Middle frontal gyrus (tissue), 1 donor: ENCODE data around the gene RNF39.
A peak's percentile ranks its signal among the peaks of the same experiment; 100 is the strongest.
"Not testable (repeated sequence)": the region's sequence is repeated elsewhere in the genome, so short reads cannot be mapped to it uniquely, and the experiment has no call there.

ENCODE experiments used
- DNase-seq: peaks from one replicate; pipeline ENCODE4 v3.0.0-alpha.2; 2015; ENCODE audit warnings: low spot score; ENCODE audit errors: extremely low spot score

The RNF39 gene

GRCh38 chr6:30075094-30075789, at the start of gene RNF39:
Gene RNF39 (minus strand): TSS chr6:30075769. CDS start chr6:30075585, 184 bp downstream.
- DNase-seq, result no peak

- no peak for DNase-seq
Observed at GRCh38 chr6:30122515-30122914, 46.9 kb upstream of the RNF39 start.

- no peak for DNase-seq
Observed at GRCh38 chr6:30121446-30122366, 46.1 kb upstream of the RNF39 start.

GRCh38 chr6:30118691-30119090, 43.1 kb upstream of the RNF39 start:
- not testable (repeated sequence) for DNase-seq

GRCh38 chr6:30116724-30117123, 41.2 kb upstream of the RNF39 start:
- no peak for DNase-seq

- no peak for DNase-seq
Observed at GRCh38 chr6:30113841-30114240, 38.3 kb upstream of the RNF39 start.

GRCh38 chr6:30113003-30113759, 37.6 kb upstream of the RNF39 start, which contains the start of gene TRIM31:
Gene TRIM31 (minus strand): TSS chr6:30113090. CDS start chr6:30112805, 285 bp downstream.
- DNase-seq, result no peak

- no peak for DNase-seq
Observed at GRCh38 chr6:30112402-30112994, 36.9 kb upstream of the RNF39 start.

GRCh38 chr6:30111266-30111856, 35.8 kb upstream of the RNF39 start:
- DNase-seq, result no peak

- DNase-seq, result no peak
Observed at GRCh38 chr6:30104661-30105060, 29.1 kb upstream of the RNF39 start.

- no peak for DNase-seq
Observed at GRCh38 chr6:30103872-30104179, 28.3 kb upstream of the RNF39 start.

- peak; percentile 68 for DNase-seq
Observed at GRCh38 chr6:30102970-30103871, 27.7 kb upstream of the RNF39 start.

GRCh38 chr6:30102414-30102969, 26.9 kb upstream of the RNF39 start:
- no peak for DNase-seq

- DNase-seq, result peak; percentile 35
Observed at GRCh38 chr6:30101444-30102413, 26.2 kb upstream of the RNF39 start.

- no peak for DNase-seq
Observed at GRCh38 chr6:30100585-30101443, 25.2 kb upstream of the RNF39 start.

- no peak for DNase-seq
Observed at GRCh38 chr6:30100154-30100553, 24.6 kb upstream of the RNF39 start.
